GM19397 (cell line): Measurements from ENCODE around the gene SLC43A2.
A peak's percentile ranks its signal among the peaks of the same experiment; 100 is the strongest.
"Not testable (repeated sequence)": the region's sequence is repeated elsewhere in the genome, so short reads cannot be mapped to it uniquely, and the experiment has no call there.

ENCODE experiments used
- ATAC-seq: cut with Tn5 transposase; IDR thresholded peaks from one replicate; pipeline ENCODE4 v1.9.1; 2021; ENCODE audit warnings: mild to moderate bottlenecking, moderate library complexity; ENCODE audit not compliant: unreplicated experiment

Gene SLC43A2

GRCh38 chr17:1565877-1566276 is 62.8 kb downstream of the SLC43A2 start:
- ATAC-seq = no peak

GRCh38 chr17:1563786-1564613 is 64.6 kb downstream of the SLC43A2 start:
- ATAC-seq = no peak

GRCh38 chr17:1563471-1563785 is 65.2 kb downstream of the SLC43A2 start:
- ATAC-seq = not testable (repeated sequence)

- peak; percentile 35 for ATAC-seq
These were observed 66.4 kb downstream of the SLC43A2 start for GRCh38 chr17:1562176-1562643.

- ATAC-seq = no peak
These were observed 67.0 kb downstream of the SLC43A2 start for GRCh38 chr17:1561420-1562175.

- no peak for ATAC-seq
These were observed 67.7 kb downstream of the SLC43A2 start for GRCh38 chr17:1560858-1561355.

- no peak for ATAC-seq
These were observed 68.4 kb downstream of the SLC43A2 start for GRCh38 chr17:1560101-1560857.

- no peak for ATAC-seq
These were observed 69.3 kb downstream of the SLC43A2 start for GRCh38 chr17:1559047-1560043.

GRCh38 chr17:1558401-1558800 is 70.2 kb downstream of the SLC43A2 start:
- no peak for ATAC-seq

- no peak for ATAC-seq
These were observed 71.1 kb downstream of the SLC43A2 start for GRCh38 chr17:1557355-1558095.

- ATAC-seq = no peak
These were observed 72.8 kb downstream of the SLC43A2 start for GRCh38 chr17:1555651-1556471.

GRCh38 chr17:1554751-1555540 is 73.7 kb downstream of the SLC43A2 start:
- ATAC-seq = no peak

GRCh38 chr17:1553354-1554266 is 75.0 kb downstream of the SLC43A2 start:
- ATAC-seq = no peak

GRCh38 chr17:1552932-1553331 is 75.7 kb downstream of the SLC43A2 start:
- ATAC-seq = no peak

GRCh38 chr17:1551741-1552140 is 76.9 kb downstream of the SLC43A2 start:
- no peak for ATAC-seq

- ATAC-seq = no peak
These were observed 80.6 kb downstream of the SLC43A2 start for GRCh38 chr17:1548032-1548431.
